Measurements from ENCODE around the gene ADCY6. TPM values are rescaled to one million over a fixed set of nuclear protein-coding genes. Genes with fewer than 3 reads are reported as not detected.
A peak's percentile ranks its signal among the peaks of the same experiment; 100 is the strongest.

Gene ADCY6
- total and polyA plus RNA-seq, 7 experiments from 2014 or later, result 0.07 to 0.22 (median 0.08) TPM; not detected in 4

DNA sequence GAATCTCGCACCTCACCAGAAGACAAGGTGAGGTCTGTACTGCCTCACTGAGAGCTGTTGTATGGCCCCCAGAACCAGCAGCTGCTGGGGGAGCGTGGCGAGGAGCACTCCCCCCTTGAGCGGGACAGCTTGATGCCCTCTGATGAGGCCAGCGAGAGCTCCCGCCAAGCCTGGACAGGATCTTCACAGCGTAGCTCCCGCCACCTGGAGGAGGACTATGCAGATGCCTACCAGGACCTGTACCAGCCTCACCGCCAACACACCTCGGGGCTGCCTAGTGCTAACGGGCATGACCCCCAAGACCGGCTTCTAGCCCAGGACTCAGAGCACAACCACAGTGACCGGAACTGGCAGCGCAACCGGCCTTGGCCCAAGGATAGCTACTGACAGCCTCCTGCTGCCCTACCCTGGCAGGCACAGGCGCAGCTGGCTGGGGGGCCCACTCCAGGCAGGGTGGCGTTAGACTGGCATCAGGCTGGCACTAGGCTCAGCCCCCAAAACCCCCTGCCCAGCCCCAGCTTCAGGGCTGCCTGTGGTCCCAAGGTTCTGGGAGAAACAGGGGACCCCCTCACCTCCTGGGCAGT is 38.7 kb upstream of the ADCY6 start:
- Mint-ChIP-seq H3K36me3 (peaks cover 8 to 25% (median 12%) of the 10 kb centered on the region in 5 donors), H3K4me1 (peaks cover 0 to 6% (median 3%) of the 10 kb centered on the region in 7 donors), H3K27me3 (peaks cover 0 to under 1% (median 0%) of the 10 kb centered on the region in 5 donors), H3K4me3 (no peak overlapping the region), H3K27ac (no peak overlapping the region), H3K9me3 (no peaks in the 10 kb centered on the region)
- peaks cover 5 to 47% (median 8%) of the 10 kb centered on the region in 3 experiments for H3K36me3 ChIP-seq (ENCODE audit: control insufficient read depth in 2 of 3, insufficient read depth in 3 of 3, low read length in 3 of 3)
- intact Hi-C loops (cut with micrococcal nuclease), result no loop called here
- H3K4me1 ChIP-seq (ENCODE audit: control insufficient read depth in 2 of 2, insufficient read depth in 2 of 2, low read length in 2 of 2), result peaks cover 0 to 4% of the 10 kb centered on the region in 2 donors
- ATAC-seq (no peak), DNase-seq (no peak)
- ChIA-PET POLR2A (interaction anchor here (1.5 kb wide), 1 partner anchor 25 kb away, joined by 6 read pairs; the partner anchor contains the start of gene DDX23), CTCF (interaction anchor here (0.9 kb wide), 1 partner anchor 13 kb away, joined by 7 read pairs; no protein-coding TSS in a partner anchor)
- no peak overlapping the region for H3K27ac ChIP-seq (ENCODE audit: low read depth, low read length)
- H3K4me3 ChIP-seq (ENCODE audit: low read length), result no peak overlapping the region
- no peaks in the 10 kb centered on the region for H3K9me3 ChIP-seq (ENCODE audit: control insufficient read depth in 2 of 3, low read length in 3 of 3)
- no peaks in the 10 kb centered on the region for H3K27me3 ChIP-seq (ENCODE audit: control insufficient read depth in 2 of 2, insufficient read depth in 2 of 2, low read length in 2 of 2)

DNA sequence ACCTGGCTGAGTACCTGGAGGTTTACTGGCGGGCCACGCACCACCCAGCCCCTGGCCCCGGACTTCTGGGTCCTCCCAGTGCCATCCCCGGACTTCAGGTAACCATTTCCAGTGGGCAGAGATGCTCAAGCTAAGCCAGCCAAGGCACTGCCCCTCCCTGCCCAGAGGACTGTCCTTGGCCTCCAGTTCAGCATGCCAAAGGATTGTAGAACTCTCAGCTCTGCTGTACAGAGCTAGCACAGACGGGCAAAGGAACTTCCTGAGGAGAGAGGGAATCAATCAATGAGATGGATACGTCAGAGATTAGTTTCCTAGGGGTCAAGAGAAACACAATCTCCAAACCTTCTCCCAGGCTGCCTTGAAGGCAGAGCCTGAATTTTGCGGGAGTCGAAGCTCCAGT is 38.1 kb upstream of the ADCY6 start:
- CTCF ChIA-PET, result interaction anchor here (0.9 kb wide), 1 partner anchor 12 kb away, joined by 7 read pairs; no protein-coding TSS in a partner anchor
- peaks cover 0 to 4% of the 10 kb centered on the region in 2 donors for H3K4me1 ChIP-seq (ENCODE audit: control insufficient read depth in 2 of 2, insufficient read depth in 2 of 2, low read length in 2 of 2)
- Mint-ChIP-seq H3K27ac (no peak overlapping the region), H3K27me3 (peaks cover 0 to 6% (median 0%) of the 10 kb centered on the region in 5 donors), H3K9me3 (no peaks in the 10 kb centered on the region), H3K36me3 (peaks cover 8 to 20% (median 9%) of the 10 kb centered on the region in 5 donors), H3K4me3 (no peak overlapping the region), H3K4me1 (peaks cover 0 to 6% (median 3%) of the 10 kb centered on the region in 7 donors)
- H3K9me3 ChIP-seq (ENCODE audit: control insufficient read depth in 2 of 3, low read length in 3 of 3), result no peaks in the 10 kb centered on the region
- DNase-seq (no peak), ATAC-seq (no peak)
- H3K27me3 ChIP-seq (ENCODE audit: control insufficient read depth in 2 of 2, insufficient read depth in 2 of 2, low read length in 2 of 2), result no peaks in the 10 kb centered on the region
- H3K4me3 ChIP-seq (ENCODE audit: low read length), result no peak overlapping the region
- POLR2A ChIA-PET, result interaction anchor here (0.6 to 1.5 kb wide), 2 partner anchors 26 to 396 kb away, joined by 4 to 6 read pairs; partner anchors contain the start of gene DDX23
- intact Hi-C loops (cut with micrococcal nuclease), result no loop called here
- no peak overlapping the region for H3K27ac ChIP-seq (ENCODE audit: low read depth, low read length)
- H3K36me3 ChIP-seq (ENCODE audit: control insufficient read depth in 2 of 3, insufficient read depth in 3 of 3, low read length in 3 of 3), result peaks cover 0 to 42% (median 8%) of the 10 kb centered on the region in 3 experiments

DNA sequence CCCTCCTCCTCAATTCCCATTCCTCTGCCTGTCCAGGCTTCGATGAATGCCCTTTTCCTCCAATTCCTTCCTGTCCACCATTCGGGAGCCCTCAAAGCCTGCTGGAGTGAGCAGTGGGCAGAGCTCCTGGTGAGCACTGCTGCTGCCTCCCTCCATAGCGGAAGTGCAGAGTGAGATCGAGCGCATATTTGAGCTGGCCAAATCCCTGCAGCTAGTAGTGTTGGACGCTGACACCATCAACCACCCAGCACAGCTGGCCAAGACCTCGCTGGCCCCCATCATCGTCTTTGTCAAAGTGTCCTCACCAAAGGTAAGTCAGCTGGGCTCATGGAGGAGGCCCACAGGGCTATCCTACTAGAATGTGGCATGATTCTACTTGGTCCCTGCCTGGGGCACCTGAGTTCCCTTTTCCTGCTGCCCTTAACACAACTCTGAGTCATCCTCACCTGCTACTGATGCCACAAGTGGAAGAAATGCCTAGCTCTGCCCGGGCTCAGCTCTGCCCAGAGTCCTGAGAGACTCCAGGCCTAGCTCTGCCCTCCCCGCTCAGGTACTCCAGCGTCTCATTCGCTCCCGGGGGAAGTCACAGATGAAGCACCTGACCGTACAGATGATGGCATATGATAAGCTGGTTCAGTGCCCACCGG is 37.4 kb upstream of the ADCY6 start:
- ChIA-PET CTCF (interaction anchor here (0.5 to 0.9 kb wide), 2 partner anchors 11 to 22 kb away, joined by 4 to 7 read pairs; no protein-coding TSS in a partner anchor), POLR2A (interaction anchor here (0.5 kb wide), 1 partner anchor 26 kb away, joined by 3 read pairs; the partner anchor contains the start of gene DDX23)
- H3K9me3 Mint-ChIP-seq, result no peaks in the 10 kb centered on the region
- ATAC-seq, result no peak
- Histone ChIP-seq H3K27me3 (ENCODE audit: control insufficient read depth in 2 of 2, insufficient read depth in 2 of 2, low read length in 2 of 2) (no peaks in the 10 kb centered on the region), H3K9me3 (ENCODE audit: control insufficient read depth in 2 of 3, low read length in 3 of 3) (no peaks in the 10 kb centered on the region), H3K4me1 (ENCODE audit: control insufficient read depth in 2 of 2, insufficient read depth in 2 of 2, low read length in 2 of 2) (peaks cover 0 to 4% of the 10 kb centered on the region in 2 donors), H3K36me3 (ENCODE audit: control insufficient read depth in 2 of 3, insufficient read depth in 3 of 3, low read length in 3 of 3) (peaks cover 0 to 35% (median 8%) of the 10 kb centered on the region in 3 experiments), H3K27ac (ENCODE audit: low read depth, low read length) (no peak overlapping the region), H3K4me3 (ENCODE audit: low read length) (no peak overlapping the region)
- intact Hi-C loops (cut with micrococcal nuclease), result no loop called here
- peaks cover 4 to 16% (median 8%) of the 10 kb centered on the region in 5 donors for H3K36me3 Mint-ChIP-seq
- H3K4me3 Mint-ChIP-seq, result no peak overlapping the region
- DNase-seq, result no peak
- no peak overlapping the region for H3K27ac Mint-ChIP-seq
- peaks cover 0 to 7% (median 0%) of the 10 kb centered on the region in 5 donors for H3K27me3 Mint-ChIP-seq
- peaks cover 0 to 5% (median 3%) of the 10 kb centered on the region in 7 donors for H3K4me1 Mint-ChIP-seq

DNA sequence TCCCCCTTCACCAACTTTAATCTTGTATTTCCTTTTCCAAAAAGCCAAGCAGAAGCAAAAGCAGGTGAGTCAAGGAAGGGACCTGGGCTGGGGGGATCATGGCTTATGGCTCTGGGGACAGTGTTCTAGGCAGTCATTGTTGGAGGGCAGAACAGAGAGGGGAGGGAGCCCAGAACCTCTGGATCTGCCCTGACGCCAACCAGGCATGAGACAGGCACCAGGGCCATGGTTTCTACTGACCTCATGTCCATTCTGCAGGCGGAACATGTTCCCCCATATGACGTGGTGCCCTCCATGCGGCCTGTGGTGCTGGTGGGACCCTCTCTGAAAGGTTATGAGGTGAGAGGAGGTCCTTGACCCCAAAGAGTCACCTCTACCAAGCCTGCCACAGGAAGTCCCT is 36.0 kb upstream of the ADCY6 start:
- Histone ChIP-seq H3K4me1 (ENCODE audit: control insufficient read depth in 2 of 2, insufficient read depth in 2 of 2, low read length in 2 of 2) (peaks cover 0 to 4% of the 10 kb centered on the region in 2 donors), H3K27ac (ENCODE audit: low read depth, low read length) (no peak overlapping the region), H3K36me3 (ENCODE audit: control insufficient read depth in 2 of 3, insufficient read depth in 3 of 3, low read length in 3 of 3) (peaks cover 0 to 20% (median under 1%) of the 10 kb centered on the region in 3 experiments), H3K9me3 (ENCODE audit: control insufficient read depth in 2 of 3, low read length in 3 of 3) (no peaks in the 10 kb centered on the region), H3K27me3 (ENCODE audit: control insufficient read depth in 2 of 2, insufficient read depth in 2 of 2, low read length in 2 of 2) (no peaks in the 10 kb centered on the region), H3K4me3 (ENCODE audit: low read length) (no peak overlapping the region)
- DNase-seq (no peak), ATAC-seq (no peak)
- Mint-ChIP-seq H3K9me3 (no peaks in the 10 kb centered on the region), H3K27ac (no peak overlapping the region), H3K4me3 (no peak overlapping the region), H3K4me1 (peaks cover 0 to 3% (median 0%) of the 10 kb centered on the region in 7 donors), H3K27me3 (peaks cover 0 to 11% (median 0%) of the 10 kb centered on the region in 5 donors), H3K36me3 (peaks cover 0 to 5% (median 4%) of the 10 kb centered on the region in 5 donors)
- ChIA-PET POLR2A (no interaction called here), CTCF (no interaction called here)
- intact Hi-C loops (cut with micrococcal nuclease), result no loop called here

DNA sequence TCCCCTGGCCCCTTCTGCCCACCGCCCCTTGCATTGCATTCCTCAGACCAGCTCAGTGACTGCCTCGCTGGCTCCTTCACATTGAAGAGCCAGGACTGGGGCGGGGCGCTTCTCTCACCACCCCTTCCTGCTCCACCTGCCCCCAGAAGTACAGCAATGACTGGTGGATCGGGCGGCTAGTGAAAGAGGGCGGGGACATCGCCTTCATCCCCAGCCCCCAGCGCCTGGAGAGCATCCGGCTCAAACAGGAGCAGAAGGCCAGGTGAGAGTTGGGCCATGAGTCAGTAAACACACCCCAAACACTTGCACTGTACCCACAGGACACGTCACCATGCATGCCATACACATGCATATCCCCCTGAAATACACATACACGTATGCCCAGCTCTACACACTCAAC is 35.2 kb upstream of the ADCY6 start:
- H3K36me3 ChIP-seq (ENCODE audit: control insufficient read depth in 2 of 3, insufficient read depth in 3 of 3, low read length in 3 of 3), result peaks cover 0 to 13% (median 0%) of the 10 kb centered on the region in 3 experiments
- H3K27me3 ChIP-seq (ENCODE audit: control insufficient read depth in 2 of 2, insufficient read depth in 2 of 2, low read length in 2 of 2), result no peaks in the 10 kb centered on the region
- H3K4me3 ChIP-seq (ENCODE audit: low read length), result no peak overlapping the region
- H3K27ac ChIP-seq (ENCODE audit: low read depth, low read length), result no peak overlapping the region
- H3K9me3 ChIP-seq (ENCODE audit: control insufficient read depth in 2 of 3, low read length in 3 of 3), result no peaks in the 10 kb centered on the region
- Mint-ChIP-seq H3K4me3 (no peak overlapping the region), H3K9me3 (no peaks in the 10 kb centered on the region), H3K36me3 (peaks cover 0 to 4% (median 0%) of the 10 kb centered on the region in 5 donors), H3K27ac (peak overlapping the region in 2 of 9 donors; percentile 31 to 50), H3K4me1 (peaks cover 0 to 5% (median 2%) of the 10 kb centered on the region in 7 donors), H3K27me3 (peaks cover 0 to 17% (median 0%) of the 10 kb centered on the region in 5 donors)
- CTCF ChIA-PET, result no interaction called here
- intact Hi-C loops (cut with micrococcal nuclease), result no loop called here
- ATAC-seq, result peak; percentile 19
- H3K4me1 ChIP-seq (ENCODE audit: control insufficient read depth in 2 of 2, insufficient read depth in 2 of 2, low read length in 2 of 2), result peaks cover 0 to 4% of the 10 kb centered on the region in 2 donors
- no peak for DNase-seq
- POLR2A ChIA-PET, result no interaction called here

DNA sequence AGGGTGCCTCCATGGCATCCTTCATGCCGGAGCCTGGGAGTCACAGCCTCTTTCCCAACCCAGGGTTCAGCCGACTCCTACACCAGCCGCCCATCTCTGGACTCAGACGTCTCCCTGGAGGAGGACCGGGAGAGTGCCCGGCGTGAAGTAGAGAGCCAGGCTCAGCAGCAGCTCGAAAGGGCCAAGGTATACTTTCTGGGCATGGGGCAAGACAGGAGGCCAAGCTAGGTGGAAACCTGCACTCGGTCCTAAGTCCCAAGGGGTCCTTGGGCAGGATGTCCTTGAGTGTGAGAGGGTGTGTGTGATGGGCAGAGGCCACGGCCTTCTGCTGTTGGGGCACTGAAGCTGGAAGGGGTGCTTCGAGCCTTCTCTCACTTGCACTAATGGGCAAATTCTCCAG is 34.4 kb upstream of the ADCY6 start:
- DNase-seq (no peak), ATAC-seq (no peak)
- ChIA-PET CTCF (no interaction called here), POLR2A (no interaction called here)
- Mint-ChIP-seq H3K27me3 (peaks cover 0 to 21% (median 0%) of the 10 kb centered on the region in 5 donors), H3K4me3 (no peak overlapping the region), H3K27ac (no peak overlapping the region), H3K9me3 (no peaks in the 10 kb centered on the region), H3K36me3 (peaks cover 0 to 1% (median 0%) of the 10 kb centered on the region in 5 donors), H3K4me1 (peaks cover 0 to 8% (median 6%) of the 10 kb centered on the region in 7 donors)
- no peak overlapping the region for H3K27ac ChIP-seq (ENCODE audit: low read depth, low read length)
- no peaks in the 10 kb centered on the region for H3K9me3 ChIP-seq (ENCODE audit: control insufficient read depth in 2 of 3, low read length in 3 of 3)
- intact Hi-C loops (cut with micrococcal nuclease), result no loop called here
- no peak overlapping the region for H3K4me3 ChIP-seq (ENCODE audit: low read length)
- H3K4me1 ChIP-seq (ENCODE audit: control insufficient read depth in 2 of 2, insufficient read depth in 2 of 2, low read length in 2 of 2), result peaks cover 0 to 4% of the 10 kb centered on the region in 2 donors
- H3K27me3 ChIP-seq (ENCODE audit: control insufficient read depth in 2 of 2, insufficient read depth in 2 of 2, low read length in 2 of 2), result no peaks in the 10 kb centered on the region
- H3K36me3 ChIP-seq (ENCODE audit: control insufficient read depth in 2 of 3, insufficient read depth in 3 of 3, low read length in 3 of 3), result peaks cover 0 to 4% (median 0%) of the 10 kb centered on the region in 3 experiments
